GM19239 (cell line): ENCODE results near the gene OR14I1.
"Not testable (repeated sequence)": the region's sequence is repeated elsewhere in the genome, so short reads cannot be mapped to it uniquely, and the experiment has no call there.

Source experiments
- DNase-seq: peaks from one replicate; pipeline ENCODE4 v3.0.0; 2011; ENCODE audit warnings: low spot score; ENCODE audit not compliant: insufficient read length
- FAIRE-seq: peaks from 2 replicates; lab custom pipeline; 2011; peaks lifted over from hg19 to GRCh38; lab: Jason Lieb, UNC

Gene OR14I1

DNA sequence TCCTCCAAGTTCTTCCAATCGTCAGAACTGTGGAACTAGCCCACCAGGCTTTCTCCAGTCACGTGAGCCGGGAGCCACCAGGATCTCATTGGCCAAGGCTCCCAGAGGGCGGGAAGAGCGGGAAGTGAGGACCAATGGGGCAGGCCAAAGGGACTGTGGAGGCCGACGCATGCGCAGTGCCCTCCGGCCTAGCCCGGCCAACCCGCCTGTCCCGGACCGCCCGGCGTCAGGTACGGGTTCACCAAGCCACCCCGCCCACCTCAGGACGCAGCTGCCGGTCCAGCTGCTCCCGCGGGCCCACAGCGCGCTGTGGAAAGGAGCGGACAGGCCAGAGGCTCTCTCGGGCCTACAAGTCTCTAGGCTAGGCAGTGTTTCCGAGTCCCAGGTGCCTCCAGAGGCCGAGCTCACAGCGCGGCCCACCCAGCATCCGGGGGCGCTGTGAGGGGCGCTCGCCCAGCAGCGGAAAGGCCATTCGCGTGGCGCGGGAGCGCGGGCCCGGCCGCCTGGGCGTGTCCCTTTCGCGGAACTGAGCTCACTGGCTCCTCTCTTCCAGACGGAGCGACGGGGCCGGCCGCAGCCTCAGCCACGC, 10.9 kb downstream of the OR14I1 start:
- DNase-seq (no peak), FAIRE-seq (no peak)

DNA sequence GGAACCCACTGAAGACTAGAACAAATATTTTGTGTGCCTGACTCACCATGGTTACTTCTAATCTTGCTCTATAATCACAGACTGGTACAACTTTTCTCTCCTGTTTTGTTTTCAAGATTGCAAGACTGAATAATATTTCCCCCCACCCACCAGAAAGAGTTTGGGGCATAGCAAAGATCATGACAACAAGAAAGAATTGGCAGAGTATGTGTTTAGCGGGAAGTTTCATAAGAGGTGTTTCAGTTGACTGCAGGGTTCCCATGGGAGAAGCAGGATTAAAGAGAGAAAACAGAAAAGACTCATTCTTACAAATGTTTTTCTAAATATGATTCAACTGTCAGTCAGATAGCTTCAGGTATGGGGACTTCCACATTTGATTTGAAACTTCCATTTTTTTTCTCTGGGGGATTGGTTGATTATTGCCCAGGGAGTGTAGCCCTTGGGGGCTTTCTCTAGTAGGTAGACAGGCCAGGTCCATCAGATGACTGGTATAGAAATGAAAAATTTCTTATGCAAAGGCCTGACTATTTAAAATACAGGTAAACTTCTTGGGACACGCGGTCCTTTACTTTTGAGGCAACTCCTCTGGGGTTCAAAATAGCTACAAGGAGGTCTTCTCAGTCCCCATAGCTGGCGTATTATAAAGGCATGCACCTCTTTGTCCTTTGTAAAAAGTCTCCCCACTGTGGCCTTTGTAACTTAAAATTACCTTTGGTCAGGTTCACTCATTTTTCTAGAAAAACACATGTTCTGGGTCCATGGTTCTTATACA, 13.9 kb downstream of the OR14I1 start:
- DNase-seq (peak; percentile 44), FAIRE-seq (peak; percentile 62)

- FAIRE-seq (peak; percentile 86), DNase-seq (peak; percentile 57)
Observed at GRCh38 chr1:248686815-248687214, 15.8 kb downstream of the OR14I1 start.

- no peak for FAIRE-seq
- no peak for DNase-seq
Observed at GRCh38 chr1:248681651-248682050, 20.9 kb downstream of the OR14I1 start.

DNA sequence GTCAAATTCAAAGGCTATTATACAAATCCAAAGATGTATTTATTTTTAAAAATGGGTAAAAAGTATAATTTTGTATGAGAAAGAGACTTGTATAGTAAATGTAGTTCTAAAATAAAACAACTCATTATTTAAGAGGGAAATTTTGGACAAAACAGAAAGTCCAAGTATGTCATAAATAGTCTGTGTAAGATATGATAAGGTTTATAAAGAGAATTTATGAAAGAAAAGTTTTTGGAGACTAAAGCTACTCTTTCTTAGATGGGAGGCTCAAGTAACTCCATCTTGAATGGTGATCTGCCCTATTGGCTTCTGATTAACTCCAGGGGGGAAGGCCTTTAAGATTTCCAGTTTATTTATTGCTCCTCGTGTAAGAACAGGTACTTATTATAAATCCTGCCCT, 32.6 kb downstream of the OR14I1 start:
- FAIRE-seq, result no peak
- no peak for DNase-seq

DNA sequence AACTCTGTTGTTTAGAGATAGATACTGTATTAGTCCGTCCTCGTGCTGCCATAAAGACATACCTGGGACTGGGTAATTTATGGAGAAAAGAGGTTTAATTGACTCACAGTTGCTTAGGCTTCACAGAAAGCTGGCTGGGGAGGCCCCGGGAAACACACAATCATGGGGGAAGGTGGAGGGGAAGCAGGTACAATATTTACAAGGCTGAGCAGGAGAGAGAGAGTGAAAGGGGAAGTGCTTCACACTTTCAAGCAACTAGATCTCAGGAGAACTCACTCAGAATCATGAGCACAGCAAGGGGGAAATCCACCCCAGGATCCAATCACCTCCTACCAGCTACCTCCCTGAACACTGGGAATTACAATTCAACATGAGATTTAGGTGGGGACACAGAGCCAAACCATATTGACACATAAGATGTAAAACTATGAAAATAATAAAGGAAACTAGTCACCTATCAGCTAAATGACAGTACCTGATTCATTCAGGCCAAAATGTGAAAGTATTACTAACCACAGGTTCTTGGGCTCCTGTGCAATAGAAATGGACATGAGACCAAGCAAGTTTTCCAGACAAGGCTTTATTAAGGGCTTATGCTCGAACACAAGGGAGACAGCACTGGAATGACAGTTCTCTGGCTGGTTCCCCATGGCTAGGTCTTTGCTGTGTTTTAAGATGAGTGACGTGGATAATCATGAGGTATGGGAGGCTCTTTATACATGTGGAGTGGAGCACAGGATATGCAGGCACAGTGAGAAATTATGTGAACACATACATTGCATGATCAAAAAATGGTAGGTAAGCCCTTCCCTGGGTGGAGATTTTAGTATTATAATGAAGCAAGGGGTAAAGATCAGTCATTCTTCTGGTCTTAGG, 38.9 kb downstream of the OR14I1 start:
- FAIRE-seq, result peak; percentile 100
- DNase-seq, result not testable (repeated sequence)

- peak; percentile 91 for FAIRE-seq
- not testable (repeated sequence) for DNase-seq
Observed at GRCh38 chr1:248656797-248657196, 45.8 kb downstream of the OR14I1 start.

- FAIRE-seq, result peak; percentile 86
- DNase-seq, result not testable (repeated sequence)
Observed at GRCh38 chr1:248655354-248655753, 47.2 kb downstream of the OR14I1 start, which contains the start of gene OR2T27. Gene OR2T27 (minus strand): TSS chr1:248655528. CDS start chr1:248650884, 4,644 bp downstream.
